NCI-H748 (cell line): ENCODE results near the gene OARD1.
"Not testable (repeated sequence)": the region's sequence is repeated elsewhere in the genome, so short reads cannot be mapped to it uniquely, and the experiment has no call there.

ENCODE experiments used
- DNase-seq: peaks from one replicate; lab custom pipeline; 2025; ENCODE audit not compliant: unreplicated experiment; lab: John Stamatoyannopoulos, UW

Gene OARD1, protein sequence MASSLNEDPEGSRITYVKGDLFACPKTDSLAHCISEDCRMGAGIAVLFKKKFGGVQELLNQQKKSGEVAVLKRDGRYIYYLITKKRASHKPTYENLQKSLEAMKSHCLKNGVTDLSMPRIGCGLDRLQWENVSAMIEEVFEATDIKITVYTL

DNA sequence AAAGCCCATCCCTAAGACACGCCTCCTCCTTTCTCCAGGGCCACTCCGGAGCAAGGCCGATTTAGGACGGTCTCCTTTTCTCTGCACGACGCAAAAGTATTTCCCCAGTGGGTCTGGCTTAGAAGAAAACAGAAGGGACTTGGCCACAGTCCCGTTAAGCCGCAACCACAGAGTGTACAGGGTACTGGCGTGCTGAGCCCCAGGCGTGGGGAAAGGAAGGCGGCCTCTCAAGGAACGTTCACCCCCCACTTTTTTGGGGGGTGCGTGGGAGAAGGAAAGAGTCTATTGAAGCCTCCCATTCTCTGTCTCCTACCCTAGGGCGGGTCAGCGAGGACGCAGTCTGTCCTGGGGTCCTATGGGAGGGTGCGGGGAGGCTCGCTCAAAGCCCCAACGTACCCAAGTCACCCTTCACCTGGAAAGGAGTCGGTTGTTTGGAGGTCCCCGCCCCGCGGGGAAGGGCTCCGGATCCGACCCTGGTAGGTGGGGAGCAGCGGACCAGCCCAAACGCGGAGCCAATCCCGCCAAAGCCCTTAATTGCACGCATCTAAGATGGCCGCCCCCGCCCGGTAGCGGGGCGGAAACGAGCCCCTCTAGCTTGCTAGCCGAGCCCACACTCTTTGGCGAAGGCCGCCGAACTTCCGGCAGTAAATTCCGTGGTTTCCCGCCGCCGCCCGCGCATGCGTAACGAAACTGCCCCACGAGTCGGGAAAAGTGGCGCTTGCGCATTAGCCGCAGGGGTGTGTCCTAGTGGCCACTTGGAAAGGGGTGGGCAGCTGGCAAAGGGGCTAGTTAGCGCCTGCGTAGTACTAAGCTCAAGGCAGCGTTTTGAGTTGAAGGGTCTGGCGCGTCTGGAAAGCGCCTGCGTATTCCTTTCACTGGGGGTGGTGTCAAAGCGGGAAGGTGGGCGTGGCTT lies at the start of gene OARD1:
Gene OARD1 (minus strand): TSS at position 434 of the 913 bp plus-strand sequence. CDS start 722 bp downstream, outside the sequence.
- DNase-seq, result peak; percentile 100

DNA sequence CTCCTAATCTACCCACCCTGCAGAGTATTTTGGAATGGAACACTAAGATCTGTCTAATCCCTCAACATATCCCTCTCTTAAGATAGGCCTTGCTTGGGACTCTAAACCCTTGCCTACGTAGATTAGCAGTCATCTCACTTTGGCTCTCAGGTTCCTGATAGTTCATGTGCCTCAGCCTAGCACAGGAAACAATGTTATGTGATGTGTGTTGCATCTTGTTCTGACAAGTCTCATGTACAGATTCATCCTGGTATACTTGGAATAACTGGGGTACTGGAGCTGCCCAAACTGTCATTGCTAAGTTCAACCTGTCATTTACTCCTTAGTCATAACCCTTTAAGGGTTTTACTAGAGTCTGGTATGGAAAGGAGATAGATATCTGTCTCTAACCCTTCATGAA lies 47.9 kb upstream of the OARD1 start:
- DNase-seq, result no peak

DNA sequence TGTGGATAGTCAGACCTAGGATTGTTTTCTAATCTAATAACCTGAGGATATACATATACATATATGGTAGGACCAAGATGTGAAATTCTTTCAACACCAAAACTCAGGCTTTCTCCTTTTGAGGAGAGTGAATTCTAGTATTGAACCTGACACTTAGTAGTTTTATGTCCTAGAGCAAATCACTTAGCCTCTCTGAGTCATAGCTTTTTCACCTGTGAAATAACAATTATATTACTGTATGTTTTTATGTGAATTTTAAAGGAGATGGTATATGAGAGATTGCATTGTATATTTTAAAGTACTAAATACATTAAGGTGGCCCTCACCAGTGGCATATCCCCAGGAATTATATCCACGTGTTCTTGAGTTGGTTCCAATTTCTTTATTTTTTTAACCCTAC lies 47.4 kb upstream of the OARD1 start:
- DNase-seq, result no peak

DNA sequence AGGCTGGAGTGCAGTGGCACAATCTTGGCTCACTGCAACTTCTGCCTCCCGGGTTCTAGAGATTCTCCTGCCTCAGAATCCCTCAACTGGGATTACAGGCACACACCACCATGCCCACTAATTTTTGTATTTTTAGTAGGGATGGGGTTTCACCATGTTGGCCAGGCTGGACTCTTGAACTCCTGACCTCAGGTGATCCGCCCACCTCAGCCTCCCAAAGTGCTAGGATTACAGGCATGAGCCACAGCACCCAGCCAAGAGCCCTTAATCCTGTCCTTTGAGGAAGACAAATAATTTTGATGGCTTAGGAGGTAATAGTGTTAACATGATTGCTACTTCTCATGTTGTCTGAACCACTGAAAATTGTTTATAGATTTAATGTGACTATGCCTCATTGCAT lies 42.9 kb upstream of the OARD1 start:
- not testable (repeated sequence) for DNase-seq

DNA sequence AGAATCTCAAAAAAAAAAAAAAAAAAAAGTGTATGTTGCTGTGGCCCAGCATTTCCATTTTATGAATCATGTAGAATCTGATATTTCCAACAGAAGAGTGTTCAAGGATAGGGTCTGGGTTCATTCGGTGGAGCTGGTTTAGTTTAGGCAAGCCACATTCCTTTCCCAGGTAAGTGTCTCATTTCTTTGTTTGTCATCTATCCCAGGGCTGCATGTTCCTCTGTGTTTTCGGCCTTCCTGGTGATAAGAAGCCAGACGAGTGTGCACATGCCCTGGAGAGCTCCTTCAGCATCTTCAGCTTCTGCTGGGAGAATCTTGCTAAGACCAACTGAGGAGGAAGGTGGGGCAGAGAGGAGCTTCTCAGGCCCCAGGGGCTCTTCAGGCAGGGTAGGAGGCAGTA lies 38.9 kb upstream of the OARD1 start:
- no peak for DNase-seq

DNA sequence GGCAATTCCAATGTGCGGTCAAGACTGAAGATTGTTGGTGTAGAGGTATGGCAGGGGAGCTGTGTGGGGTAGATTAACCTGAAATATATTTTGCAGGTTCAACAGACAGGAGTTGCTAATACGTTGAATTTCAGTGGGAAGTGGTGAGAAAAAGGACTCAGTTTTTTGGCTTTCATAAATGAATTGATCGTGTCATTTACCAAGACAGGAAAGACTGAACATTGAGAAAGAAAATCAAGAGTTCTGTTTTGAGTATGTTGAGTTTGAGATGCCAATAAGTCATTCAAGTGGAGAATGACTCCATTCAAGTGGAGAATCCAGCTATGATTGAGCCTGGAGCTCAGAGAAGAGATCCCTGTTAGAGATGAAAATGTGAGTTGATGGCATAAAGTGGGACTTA lies 31.7 kb upstream of the OARD1 start:
- no peak for DNase-seq

DNA sequence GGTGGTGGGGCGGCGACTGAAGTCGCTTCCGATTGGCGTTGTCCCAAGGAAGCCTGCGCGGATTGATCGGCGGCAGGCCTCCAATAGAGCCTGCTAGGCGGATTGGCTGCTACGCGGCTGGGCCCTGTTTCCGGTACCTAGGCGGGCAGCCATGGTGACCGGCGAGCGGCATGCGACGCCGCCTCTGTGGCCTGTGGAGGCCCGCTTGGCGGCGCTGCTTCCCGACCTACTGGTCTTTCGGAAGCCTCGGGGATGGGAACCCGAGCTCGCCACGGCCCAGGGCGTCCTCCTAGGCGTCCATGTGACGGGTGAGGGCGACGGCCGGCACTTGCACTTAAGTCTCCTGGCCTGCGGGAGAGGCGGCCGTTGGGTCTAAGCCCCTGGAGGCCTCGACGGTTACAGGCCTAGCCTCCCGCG lies 28.7 kb upstream of the OARD1 start:
- DNase-seq, result no peak

DNA sequence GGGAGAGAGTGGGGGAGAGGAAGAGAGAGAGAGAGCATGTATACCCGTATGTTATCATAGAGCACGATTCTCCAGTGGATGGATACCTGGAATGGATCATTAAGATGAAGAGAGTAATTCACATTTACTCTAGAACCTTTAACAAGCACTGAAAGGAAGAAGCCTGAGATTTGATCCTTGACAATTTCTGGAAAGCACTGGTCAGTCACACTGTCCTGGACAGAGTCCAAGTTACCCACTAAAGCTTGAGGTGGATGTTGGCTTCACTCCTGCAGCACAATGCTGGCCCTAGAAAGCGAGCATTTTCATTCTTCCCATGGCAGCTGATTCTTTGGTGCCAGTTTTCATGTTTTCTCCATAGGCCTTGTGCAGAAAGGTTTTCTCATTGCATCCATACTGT lies 26.2 kb upstream of the OARD1 start:
- DNase-seq, result no peak

DNA sequence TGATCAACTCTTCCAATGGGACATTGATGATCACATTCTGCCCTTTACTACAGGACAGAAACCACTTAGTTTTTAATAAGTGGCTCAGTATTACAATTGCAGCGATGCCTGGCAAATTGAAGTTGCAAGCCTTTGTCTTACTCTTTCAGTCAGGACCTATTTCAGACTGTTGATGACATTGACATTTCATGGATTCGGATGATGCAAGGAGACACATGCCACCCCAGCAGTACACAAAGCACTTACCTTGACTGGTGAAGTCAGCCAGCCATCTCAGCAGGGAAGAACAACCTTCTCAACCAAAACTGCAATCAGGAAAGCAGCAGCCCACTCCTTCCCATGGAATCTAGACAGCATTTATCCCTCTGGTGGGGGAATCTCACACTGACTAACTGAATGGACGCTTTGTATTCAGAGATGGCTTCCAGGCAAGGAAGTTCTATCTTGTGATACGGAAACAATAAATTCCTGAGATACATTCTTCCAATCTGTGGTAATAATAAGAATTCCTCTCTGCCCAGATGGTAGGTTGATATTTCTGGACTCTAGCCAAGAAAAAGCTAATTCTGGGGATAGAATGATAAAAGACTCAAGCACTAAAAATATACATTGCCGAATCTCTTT lies 25.4 kb upstream of the OARD1 start:
- DNase-seq, result no peak

DNA sequence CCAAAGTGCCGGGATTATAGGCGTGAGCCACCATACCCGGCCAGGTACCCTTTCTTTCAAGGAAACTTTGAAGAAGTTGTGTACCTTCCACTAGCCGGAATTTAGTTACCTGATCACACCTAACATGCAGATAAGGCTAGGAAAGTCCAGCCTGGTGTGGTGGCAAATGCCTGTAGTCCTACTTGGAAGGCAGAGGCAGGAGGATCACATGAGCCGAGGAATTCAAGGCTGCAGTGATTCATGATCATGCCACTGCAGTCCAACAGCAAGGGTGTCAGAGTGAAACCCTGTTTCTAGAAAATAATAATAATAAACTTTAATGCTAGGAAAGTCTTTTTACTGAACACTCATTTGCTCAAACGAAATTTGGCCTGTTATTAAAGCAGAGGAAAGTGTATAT lies 21.6 kb upstream of the OARD1 start:
- DNase-seq, result no peak

DNA sequence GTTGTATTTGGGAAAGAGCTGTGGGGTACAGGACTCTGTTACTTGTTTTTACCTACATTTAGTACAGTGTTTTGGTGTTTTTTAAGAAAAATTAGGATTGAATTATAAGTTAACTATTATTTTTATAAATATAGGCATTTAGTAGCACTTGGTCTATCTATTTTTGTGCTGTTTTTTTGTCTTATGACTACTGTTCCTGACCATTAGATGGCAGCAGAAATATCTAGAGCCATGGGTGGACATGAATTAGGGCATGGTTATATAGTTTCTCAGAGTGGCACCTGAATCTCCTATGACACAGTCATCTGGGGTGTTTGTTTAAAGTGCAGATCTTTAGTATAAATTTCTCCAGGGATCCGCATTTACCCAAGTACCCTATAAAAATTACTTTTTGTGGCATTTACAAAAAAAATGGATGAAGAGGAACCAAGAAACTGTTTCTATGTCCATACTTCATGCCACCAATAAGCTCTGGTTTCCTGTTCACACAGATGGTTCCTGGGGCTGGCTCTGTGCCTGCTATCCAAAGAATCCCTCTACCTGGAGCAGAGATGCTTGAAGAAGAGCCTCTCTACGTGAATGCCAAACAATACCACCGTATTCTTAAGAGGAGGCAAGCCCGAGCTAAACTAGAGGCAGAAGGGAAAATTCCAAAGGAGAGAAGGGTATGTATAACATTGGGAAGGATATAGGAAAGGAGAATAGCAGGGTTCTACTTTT lies 20.4 kb upstream of the OARD1 start:
- DNase-seq, result peak; percentile 34

DNA sequence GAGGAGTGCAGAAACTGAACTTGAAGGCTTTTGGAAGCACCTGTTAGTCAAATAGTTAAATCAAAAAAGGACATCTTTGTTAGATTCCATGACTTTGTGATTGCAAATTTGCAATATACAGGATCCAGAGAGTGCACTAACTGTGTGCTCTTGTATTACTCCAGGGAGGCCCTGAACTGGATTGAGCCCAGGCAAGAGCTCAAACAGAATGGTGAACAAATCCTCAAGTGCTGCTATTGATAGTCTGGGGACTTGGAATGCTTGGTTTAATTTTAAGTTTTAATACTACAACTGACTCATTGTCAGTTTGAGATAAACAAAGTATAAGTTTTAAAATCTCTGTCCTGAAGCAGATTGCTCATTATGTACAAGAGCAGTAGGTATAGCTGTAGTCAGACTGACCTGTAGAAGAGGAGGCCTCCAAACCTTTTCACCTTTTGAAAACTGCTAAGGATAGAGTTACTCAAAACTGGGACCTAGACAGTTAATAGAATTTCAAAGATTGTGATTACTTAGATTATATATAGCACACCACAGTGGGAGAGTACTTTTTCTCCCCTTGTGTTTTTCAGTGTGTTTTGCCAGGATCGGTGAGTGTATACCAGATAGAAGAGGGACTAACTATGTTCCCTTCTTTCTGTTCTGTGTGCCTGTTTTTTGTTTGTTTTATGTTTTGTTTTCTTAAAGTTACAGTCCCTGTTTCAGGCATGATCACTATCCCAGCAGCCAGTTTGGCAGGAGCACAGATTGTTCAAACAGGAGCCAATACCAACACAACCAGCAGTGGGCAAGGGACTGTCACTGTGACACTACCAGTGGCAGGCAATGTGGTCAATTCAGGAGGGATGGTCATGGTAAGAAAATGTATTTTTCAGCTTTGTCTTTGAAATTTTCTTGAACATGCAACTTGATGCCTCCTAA lies 18.9 kb upstream of the OARD1 start:
- DNase-seq, result no peak

DNA sequence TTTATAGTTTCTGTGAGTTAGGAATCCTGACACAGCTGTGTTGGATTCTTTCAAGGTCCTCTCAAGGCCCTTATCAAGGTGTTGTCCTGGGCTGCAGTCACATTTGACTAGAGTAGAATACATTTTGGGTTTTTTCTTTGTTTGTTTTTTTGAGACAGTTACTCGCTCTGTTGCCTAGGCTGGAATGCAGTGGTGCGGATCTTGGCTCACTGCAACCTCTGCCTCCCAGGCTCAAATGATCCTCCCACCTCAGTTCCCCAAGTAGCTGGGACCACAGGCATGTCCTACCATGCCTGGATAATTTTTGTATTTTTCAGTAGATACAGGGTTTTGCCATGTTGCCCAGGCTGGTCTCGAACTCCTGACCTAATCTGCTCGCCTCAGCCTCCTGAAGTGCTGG lies 16.3 kb upstream of the OARD1 start:
- no peak for DNase-seq

DNA sequence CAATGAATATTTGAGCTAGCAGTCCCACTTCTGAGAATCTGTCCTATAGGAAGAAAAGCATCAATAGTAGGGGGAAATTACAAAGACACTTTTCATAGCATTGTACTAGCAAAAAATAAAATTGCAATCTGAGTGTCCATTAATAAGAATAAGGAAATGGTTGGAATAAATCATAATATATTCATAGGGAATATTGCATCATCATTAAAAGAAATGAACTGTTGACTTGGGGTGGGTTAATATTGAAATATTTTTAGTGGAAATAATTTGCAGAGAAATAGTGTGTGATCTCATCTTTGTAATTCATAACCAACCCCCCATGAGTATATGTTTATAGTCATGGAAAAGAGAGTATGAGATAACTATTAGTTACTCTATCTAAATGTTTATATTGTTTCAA lies 13.0 kb upstream of the OARD1 start:
- DNase-seq, result no peak

DNA sequence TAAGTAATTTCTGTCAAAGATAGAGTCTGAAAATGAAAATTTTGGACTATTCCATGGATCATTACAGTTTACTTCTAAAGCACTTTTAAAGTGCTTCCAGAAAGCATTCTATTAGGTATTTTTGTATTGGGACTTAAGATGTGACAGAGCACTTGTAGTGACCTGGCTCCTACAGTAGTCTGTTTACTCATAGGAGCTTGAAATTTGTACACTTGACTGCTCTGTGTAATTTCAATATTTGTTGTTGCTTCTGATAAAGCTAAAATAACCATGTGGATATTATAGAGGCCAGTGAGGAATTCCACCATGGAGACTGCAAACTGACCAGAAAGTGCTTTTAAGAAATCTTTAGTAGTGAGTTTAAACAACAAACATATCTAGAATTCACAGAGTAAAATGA lies 10.9 kb upstream of the OARD1 start:
- DNase-seq, result no peak

DNA sequence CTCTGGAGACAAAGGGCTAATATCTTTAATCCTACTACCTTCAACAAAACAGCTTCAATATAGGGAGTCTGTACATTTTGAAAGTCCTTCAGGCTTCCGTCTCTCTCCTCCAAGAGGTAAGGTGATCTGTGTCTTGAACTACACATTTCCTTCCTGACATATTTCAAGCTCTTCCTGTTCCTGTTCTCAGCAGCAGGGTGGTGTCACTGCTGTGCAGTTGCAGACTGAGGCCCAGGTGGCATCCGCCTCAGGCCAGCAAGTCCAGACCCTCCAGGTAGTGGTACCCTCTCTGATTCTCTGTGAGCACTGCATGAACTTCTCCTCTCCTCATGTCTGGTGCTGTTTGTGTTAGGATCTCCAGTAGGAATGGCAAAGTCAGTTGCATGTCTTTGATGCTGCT lies 8.5 kb upstream of the OARD1 start:
- no peak for DNase-seq

DNA sequence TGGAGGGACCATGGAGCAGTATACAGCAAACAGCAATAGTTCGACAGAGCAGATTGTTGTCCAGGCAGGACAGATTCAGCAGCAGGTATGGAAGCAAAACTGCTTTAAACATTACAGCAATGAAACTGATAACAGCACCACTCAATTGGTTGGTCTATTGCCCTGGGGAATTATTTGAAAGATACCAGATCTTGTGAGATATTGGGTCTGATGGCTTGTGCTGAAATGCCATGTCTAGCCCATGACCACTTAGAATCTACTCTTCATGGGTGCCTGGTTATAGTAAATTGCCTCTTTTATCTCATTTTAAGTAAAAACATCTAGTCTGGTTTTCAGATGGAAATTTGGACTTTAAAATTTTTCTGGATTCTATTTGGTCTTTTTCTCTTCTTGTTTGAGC lies 6.9 kb upstream of the OARD1 start:
- no peak for DNase-seq

DNA sequence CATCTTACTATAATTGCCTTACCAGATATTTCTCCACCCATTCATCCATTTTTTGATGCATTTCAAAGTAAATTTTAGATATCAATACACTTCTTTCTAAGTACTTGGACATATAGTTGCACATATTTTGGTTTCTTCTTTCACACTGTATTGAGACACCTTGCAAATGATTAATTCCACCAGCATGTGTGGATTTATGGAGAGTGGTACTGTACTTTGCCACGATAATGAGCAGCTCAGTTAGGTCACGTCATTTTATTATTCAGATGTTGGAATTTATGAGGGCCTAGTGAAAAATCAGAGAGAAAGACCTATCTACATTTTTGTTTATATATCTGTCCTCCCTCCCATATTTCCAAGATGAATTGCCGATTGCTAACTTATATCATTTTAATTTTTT lies 5.9 kb upstream of the OARD1 start:
- no peak for DNase-seq

DNA sequence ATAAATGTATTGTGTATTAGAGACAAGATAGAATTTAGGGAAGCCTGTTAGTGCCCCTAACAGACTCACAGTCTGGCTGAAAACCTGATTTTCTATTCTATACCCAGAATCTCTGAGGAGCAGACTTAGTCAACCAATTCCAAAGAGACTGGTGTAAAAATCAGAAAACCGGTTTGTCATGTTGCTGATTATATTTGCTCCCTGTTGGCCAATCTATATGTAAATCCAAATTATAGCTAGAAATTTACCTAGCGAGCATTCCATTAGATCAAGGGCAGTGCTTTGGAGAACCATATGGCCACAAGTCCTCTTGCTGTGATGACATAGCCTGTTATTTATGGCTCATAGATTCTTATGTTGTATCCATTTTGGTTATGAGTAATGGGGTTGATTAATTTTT lies 5.4 kb upstream of the OARD1 start:
- DNase-seq, result no peak
